HEK293 (cell line): Measurements from ENCODE around the gene KRT74.

ENCODE experiments used
- BCL6B ChIP-seq: fragments of 450-650 bp; formaldehyde crosslinking; IDR thresholded peaks from 2 replicates; pipeline ENCODE4 v1.5.1; 2017; ENCODE audit warnings: missing biosample characterization, missing genetic modification characterization
- ELK4 ChIP-seq: IDR thresholded peaks from 2 replicates; pipeline ENCODE4 v1.6.1; 2011; ENCODE audit warnings: mild to moderate bottlenecking, low read depth, low read length, borderline replicate concordance
- GLI4 ChIP-seq: fragments of 450-650 bp; formaldehyde crosslinking; IDR thresholded peaks from 2 replicates; pipeline ENCODE4 v1.5.1; 2016; ENCODE audit warnings: missing biosample characterization, missing genetic modification characterization
- KLF16 ChIP-seq: fragments of 450-650 bp; formaldehyde crosslinking; IDR thresholded peaks from 2 replicates; pipeline ENCODE4 v1.5.1; 2017; ENCODE audit warnings: missing biosample characterization, missing genetic modification characterization
- MYNN ChIP-seq: fragments of 450-650 bp; formaldehyde crosslinking; IDR thresholded peaks from 2 replicates; pipeline ENCODE4 v1.5.1; 2016; ENCODE audit warnings: missing biosample characterization, missing genetic modification characterization, borderline replicate concordance
- REST ChIP-seq: fragments of 450-650 bp; formaldehyde crosslinking; IDR thresholded peaks from 2 replicates; pipeline ENCODE4 v1.5.1; 2016; ENCODE audit warnings: missing biosample characterization, missing genetic modification characterization
- SP7 ChIP-seq: fragments of 450-650 bp; formaldehyde crosslinking; IDR thresholded peaks from 2 replicates; pipeline ENCODE4 v1.5.1; 2016; ENCODE audit warnings: missing biosample characterization, missing genetic modification characterization
- YY2 ChIP-seq: fragments of 450-650 bp; formaldehyde crosslinking; IDR thresholded peaks from 2 replicates; pipeline ENCODE4 v1.5.1; 2016; ENCODE audit warnings: missing biosample characterization, missing genetic modification characterization
- ZBTB1 ChIP-seq: fragments of 450-650 bp; formaldehyde crosslinking; IDR thresholded peaks from 2 replicates; pipeline ENCODE4 v1.5.1; 2016; ENCODE audit warnings: missing biosample characterization, missing genetic modification characterization
- ZFP3 ChIP-seq: fragments of 450-650 bp; formaldehyde crosslinking; IDR thresholded peaks from 2 replicates; pipeline ENCODE4 v1.5.1; 2016; ENCODE audit warnings: low read depth, missing biosample characterization, missing genetic modification characterization
- ZNF138 ChIP-seq: fragments of 450-650 bp; formaldehyde crosslinking; IDR thresholded peaks from 2 replicates; pipeline ENCODE4 v1.5.1; 2016; ENCODE audit warnings: missing biosample characterization, missing genetic modification characterization, borderline replicate concordance
- ZNF148 ChIP-seq: fragments of 450-650 bp; formaldehyde crosslinking; IDR thresholded peaks from 2 replicates; pipeline ENCODE4 v1.5.0; 2017; ENCODE audit warnings: missing biosample characterization, missing genetic modification characterization, borderline replicate concordance
- ZNF157 ChIP-seq: fragments of 450-650 bp; formaldehyde crosslinking; IDR thresholded peaks from 2 replicates; pipeline ENCODE4 v1.5.1; 2016; ENCODE audit warnings: missing biosample characterization, missing genetic modification characterization
- ZNF19 ChIP-seq: fragments of 450-650 bp; formaldehyde crosslinking; IDR thresholded peaks from 2 replicates; pipeline ENCODE4; 2016; ENCODE audit warnings: missing biosample characterization, missing genetic modification characterization, low read depth
- ZNF2 ChIP-seq: fragments of 450-650 bp; formaldehyde crosslinking; IDR thresholded peaks from 2 replicates; pipeline ENCODE4 v1.5.1; 2016; ENCODE audit warnings: missing biosample characterization, missing genetic modification characterization
- ZNF211 ChIP-seq: fragments of 450-650 bp; formaldehyde crosslinking; IDR thresholded peaks from 2 replicates; pipeline ENCODE4 v1.5.1; 2016; ENCODE audit warnings: low read depth, missing biosample characterization, missing genetic modification characterization
- ZNF248 ChIP-seq: fragments of 450-650 bp; formaldehyde crosslinking; IDR thresholded peaks from 2 replicates; pipeline ENCODE4 v1.5.1; 2017; ENCODE audit warnings: missing biosample characterization, missing genetic modification characterization
- ZNF324 ChIP-seq: fragments of 450-650 bp; formaldehyde crosslinking; IDR thresholded peaks from 2 replicates; pipeline ENCODE4 v1.5.1; 2016; ENCODE audit warnings: missing biosample characterization, missing genetic modification characterization
- ZNF366 ChIP-seq: fragments of 450-650 bp; formaldehyde crosslinking; conservative IDR thresholded peaks from 2 replicates; pipeline ENCODE4 v1.5.1; 2016; ENCODE audit warnings: missing biosample characterization, missing genetic modification characterization
- ZNF423 ChIP-seq: fragments of 450-650 bp; formaldehyde crosslinking; IDR thresholded peaks from 2 replicates; pipeline ENCODE4 v1.5.1; 2016; ENCODE audit warnings: missing biosample characterization, missing genetic modification characterization
- ZNF488 ChIP-seq: fragments of 450-650 bp; formaldehyde crosslinking; IDR thresholded peaks from 2 replicates; pipeline ENCODE4 v1.5.1; 2016; ENCODE audit warnings: missing biosample characterization, missing genetic modification characterization
- ZNF548 ChIP-seq: fragments of 450-650 bp; formaldehyde crosslinking; IDR thresholded peaks from 2 replicates; pipeline ENCODE4 v1.5.1; 2016; ENCODE audit warnings: missing biosample characterization, missing genetic modification characterization
- ZNF561 ChIP-seq: fragments of 450-650 bp; IDR thresholded peaks from 2 replicates; pipeline ENCODE4 v1.5.1; 2018; ENCODE audit warnings: missing biosample characterization, missing genetic modification characterization, borderline replicate concordance
- ZNF580 ChIP-seq: fragments of 450-650 bp; formaldehyde crosslinking; IDR thresholded peaks from 2 replicates; pipeline ENCODE4 v1.5.1; 2016; ENCODE audit warnings: missing biosample characterization, missing genetic modification characterization
- ZNF670 ChIP-seq: fragments of 450-650 bp; formaldehyde crosslinking; IDR thresholded peaks from 2 replicates; pipeline ENCODE4 v1.5.1; 2016; ENCODE audit warnings: missing biosample characterization, missing genetic modification characterization, low read depth
- ZNF692 ChIP-seq: fragments of 450-650 bp; formaldehyde crosslinking; IDR thresholded peaks from 2 replicates; pipeline ENCODE4 v1.5.1; 2016; ENCODE audit warnings: missing biosample characterization, missing genetic modification characterization
- ZSCAN30 ChIP-seq: fragments of 450-650 bp; IDR thresholded peaks from 2 replicates; pipeline ENCODE4 v1.5.1; 2018; ENCODE audit warnings: missing biosample characterization, mild to moderate bottlenecking, missing genetic modification characterization, moderate library complexity
- ZSCAN4 ChIP-seq: fragments of 450-650 bp; formaldehyde crosslinking; IDR thresholded peaks from 2 replicates; pipeline ENCODE4 v1.5.1; 2017; ENCODE audit warnings: missing biosample characterization, missing genetic modification characterization

Gene KRT74

GRCh38 chr12:52539083-52539820 is 34.4 kb downstream of the KRT74 start (continued):
- TF ChIP-seq BCL6B (tag by site-specific recombination) (peak; percentile 58; the same call in 1 of the 2 replicates), ZNF248 (tag by site-specific recombination) (no peak), ZNF670 (no peak), ZNF366 (tag by site-specific recombination) (peak; percentile 59; the same call in 1 of the 2 replicates), ZNF488 (tag by site-specific recombination) (no peak), SP7 (tag by site-specific recombination) (peak; percentile 25; the same call in 1 of the 2 replicates), MYNN (tag by site-specific recombination) (no peak), ZNF2 (no peak), REST (tag by site-specific recombination) (no peak), ZNF148 (tag by site-specific recombination) (no peak), ZSCAN30 (tag by site-specific recombination) (no peak), ZBTB1 (tag by site-specific recombination) (no peak), ZNF561 (tag by site-specific recombination) (no peak), ZNF548 (no peak), ZNF138 (no peak), ZFP3 (no peak), KLF16 (tag by site-specific recombination) (no peak), ZNF157 (tag by site-specific recombination) (no peak), YY2 (tag by site-specific recombination) (no peak), ZNF580 (tag by site-specific recombination) (no peak), ZNF324 (tag by site-specific recombination) (no peak), GLI4 (no peak), ELK4 (no peak), ZSCAN4 (tag by site-specific recombination) (no peak), ZNF211 (tag by site-specific recombination) (no peak), ZNF19 (tag by site-specific recombination) (no peak), ZNF423 (no peak), ZNF692 (peak; percentile 27; the same call in 1 of the 2 replicates)
